Islet precursor cell (in vitro differentiated cells): ENCODE measurements around the gene ELOF1.
"Not testable (repeated sequence)": the region's sequence is repeated elsewhere in the genome, so short reads cannot be mapped to it uniquely, and the experiment has no call there.

Source experiments
- DNase-seq: peaks from one replicate; pipeline ENCODE4 v3.0.0-alpha.2; 2018

The ELOF1 gene

GRCh38 chr19:11558881-11559828, at the start of gene ELOF1:
Gene ELOF1 (minus strand): TSS chr19:11559230. CDS start chr19:11554347, 4,883 bp downstream.
- peak; percentile 99 for DNase-seq

GRCh38 chr19:11606484-11606883, 47.5 kb upstream of the ELOF1 start:
- no peak for DNase-seq

- DNase-seq: not testable (repeated sequence)
Measured at GRCh38 chr19:11599704-11600103, 40.7 kb upstream of the ELOF1 start.

- DNase-seq: no peak
Measured at GRCh38 chr19:11598746-11599145, 39.7 kb upstream of the ELOF1 start.

- DNase-seq: no peak
Measured at GRCh38 chr19:11598103-11598483, 39.1 kb upstream of the ELOF1 start.

GRCh38 chr19:11597202-11598102, 38.4 kb upstream of the ELOF1 start, which contains the start of gene ZNF627:
Gene ZNF627 (plus strand): TSS chr19:11597483. CDS start chr19:11597628, 145 bp downstream.
- peak; percentile 99 for DNase-seq

- no peak for DNase-seq
Measured at GRCh38 chr19:11596156-11596555, 37.1 kb upstream of the ELOF1 start.

- DNase-seq: no peak
Measured at GRCh38 chr19:11594084-11594483, 35.1 kb upstream of the ELOF1 start.

GRCh38 chr19:11587975-11588631, 29.1 kb upstream of the ELOF1 start:
- no peak for DNase-seq

- peak; percentile 87 for DNase-seq
Measured at GRCh38 chr19:11587302-11587974, 28.4 kb upstream of the ELOF1 start.

GRCh38 chr19:11586331-11586730, 27.3 kb upstream of the ELOF1 start:
- DNase-seq: no peak

GRCh38 chr19:11581740-11582139, 22.7 kb upstream of the ELOF1 start:
- DNase-seq: no peak

GRCh38 chr19:11580116-11580515, 21.1 kb upstream of the ELOF1 start:
- no peak for DNase-seq

- no peak for DNase-seq
Measured at GRCh38 chr19:11578258-11579142, 19.5 kb upstream of the ELOF1 start.

GRCh38 chr19:11577451-11578257, 18.6 kb upstream of the ELOF1 start, which contains the start of gene ACP5:
Gene ACP5 (minus strand): TSS chr19:11577645. CDS start chr19:11577317, 328 bp downstream.
- DNase-seq: no peak

GRCh38 chr19:11576227-11576626, 17.2 kb upstream of the ELOF1 start:
- no peak for DNase-seq

GRCh38 chr19:11574689-11575088, 15.7 kb upstream of the ELOF1 start:
- no peak for DNase-seq

- not testable (repeated sequence) for DNase-seq
Measured at GRCh38 chr19:11573763-11574162, 14.7 kb upstream of the ELOF1 start.

GRCh38 chr19:11573354-11573753, 14.3 kb upstream of the ELOF1 start:
- DNase-seq: not testable (repeated sequence)

GRCh38 chr19:11570039-11570462, 11.0 kb upstream of the ELOF1 start:
- DNase-seq: no peak
